ENCODE results near the gene NXPH1.
"Not testable (repeated sequence)": the region's sequence is repeated elsewhere in the genome, so short reads cannot be mapped to it uniquely, and the experiment has no call there.

The NXPH1 gene

DNA sequence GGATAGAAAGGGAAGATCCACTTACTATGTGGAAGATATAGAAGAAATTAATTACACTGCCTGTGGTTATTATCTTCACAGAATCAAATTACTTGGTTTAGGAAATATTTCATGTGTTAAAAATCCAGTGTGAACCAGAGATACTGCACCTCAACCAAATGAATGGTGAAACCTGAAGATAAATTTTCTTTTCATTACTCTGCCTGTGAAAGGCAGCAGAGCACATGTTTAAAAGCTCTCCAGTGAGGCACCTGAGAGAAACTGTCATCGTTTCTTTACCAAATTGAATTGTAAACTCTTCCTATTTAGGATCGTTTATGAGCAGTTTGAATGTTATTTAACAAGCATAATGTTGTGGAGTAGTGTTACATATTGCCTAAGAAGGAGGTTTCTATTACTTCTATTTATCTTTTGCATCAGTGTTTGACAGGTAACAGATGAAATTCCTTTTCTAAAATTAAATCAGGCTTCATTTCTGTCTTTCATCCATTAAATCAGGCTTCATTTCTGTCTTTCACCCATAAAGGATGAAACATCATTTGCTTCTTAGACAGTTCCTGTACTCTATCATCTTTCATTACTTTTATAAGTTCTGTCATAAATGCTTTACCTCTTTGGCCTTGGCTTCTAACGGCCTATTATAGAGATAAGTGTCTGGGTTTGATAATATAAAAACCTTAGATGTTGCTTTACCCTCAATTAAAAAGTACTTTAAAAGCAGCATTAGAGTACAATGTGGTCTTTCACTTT lies 266.6 kb downstream of the NXPH1 start:
- Histone ChIP-seq H3K27me3 (ENCODE audit: control insufficient read depth, insufficient read depth, low read length) (no peaks in the 10 kb centered on the region), H3K4me1 (ENCODE audit: control insufficient read depth, insufficient read depth, low read length) (no peaks in the 10 kb centered on the region), H3K4me3 (ENCODE audit: low read length) (no peak overlapping the region), H3K9me3 (ENCODE audit: control insufficient read depth, low read length) (no peaks in the 10 kb centered on the region), H3K36me3 (ENCODE audit: control insufficient read depth, insufficient read depth, low read length) (no peaks in the 10 kb centered on the region), H3K9ac (ENCODE audit: low read length) (no peak overlapping the region)

DNA sequence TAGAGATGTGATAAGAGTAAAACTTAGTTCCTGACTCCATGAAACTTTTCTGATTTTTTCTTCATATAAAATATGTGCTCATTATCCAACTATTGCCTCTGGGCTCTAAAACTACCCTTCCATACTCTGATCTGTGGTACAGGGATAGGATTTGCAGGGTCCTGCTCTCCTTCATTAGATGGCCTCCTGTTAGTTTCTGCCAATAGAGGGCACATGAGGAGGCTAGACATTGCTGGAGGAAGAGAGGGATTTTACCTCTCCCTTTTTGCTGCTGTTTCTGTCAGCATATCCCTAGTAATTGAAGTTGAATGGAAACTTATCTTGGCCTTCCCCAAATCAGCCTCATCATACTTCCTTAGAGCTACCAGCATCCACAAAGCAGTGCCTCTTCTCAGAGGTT lies 269.4 kb downstream of the NXPH1 start:
- Histone ChIP-seq H3K36me3 (ENCODE audit: control insufficient read depth, insufficient read depth, low read length) (no peaks in the 10 kb centered on the region), H3K27me3 (ENCODE audit: control insufficient read depth, insufficient read depth, low read length) (no peaks in the 10 kb centered on the region), H3K9ac (ENCODE audit: low read length) (no peak overlapping the region), H3K9me3 (ENCODE audit: control insufficient read depth, low read length) (no peaks in the 10 kb centered on the region), H3K4me1 (ENCODE audit: control insufficient read depth, insufficient read depth, low read length) (no peaks in the 10 kb centered on the region), H3K4me3 (ENCODE audit: low read length) (no peak overlapping the region)

DNA sequence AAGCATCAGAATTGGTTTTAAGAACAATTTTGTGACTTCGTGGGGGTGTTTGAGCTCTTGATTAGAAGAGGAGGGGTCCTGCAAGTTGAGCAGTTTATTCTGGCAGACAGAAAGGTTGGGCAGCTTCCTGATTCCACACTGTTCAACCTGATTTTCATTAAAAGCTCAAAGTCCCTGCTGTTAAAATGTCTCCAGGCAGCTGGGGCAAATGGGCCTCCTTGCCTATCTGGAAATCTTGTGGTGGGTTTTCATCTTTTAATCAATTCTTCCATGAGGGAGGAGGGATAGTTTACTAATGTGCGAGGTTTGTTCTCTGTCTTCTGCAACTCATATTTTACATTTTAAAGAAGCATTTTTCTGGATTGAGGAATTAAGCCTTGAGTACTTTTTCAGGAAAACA lies 276.7 kb downstream of the NXPH1 start:
- Histone ChIP-seq H3K4me1 (ENCODE audit: control insufficient read depth, insufficient read depth, low read length) (no peaks in the 10 kb centered on the region), H3K4me3 (ENCODE audit: low read length) (no peak overlapping the region), H3K9me3 (ENCODE audit: control insufficient read depth, low read length) (no peaks in the 10 kb centered on the region), H3K9ac (ENCODE audit: low read length) (no peak overlapping the region), H3K36me3 (ENCODE audit: control insufficient read depth, insufficient read depth, low read length) (no peaks in the 10 kb centered on the region), H3K27me3 (ENCODE audit: control insufficient read depth, insufficient read depth, low read length) (no peaks in the 10 kb centered on the region)

DNA sequence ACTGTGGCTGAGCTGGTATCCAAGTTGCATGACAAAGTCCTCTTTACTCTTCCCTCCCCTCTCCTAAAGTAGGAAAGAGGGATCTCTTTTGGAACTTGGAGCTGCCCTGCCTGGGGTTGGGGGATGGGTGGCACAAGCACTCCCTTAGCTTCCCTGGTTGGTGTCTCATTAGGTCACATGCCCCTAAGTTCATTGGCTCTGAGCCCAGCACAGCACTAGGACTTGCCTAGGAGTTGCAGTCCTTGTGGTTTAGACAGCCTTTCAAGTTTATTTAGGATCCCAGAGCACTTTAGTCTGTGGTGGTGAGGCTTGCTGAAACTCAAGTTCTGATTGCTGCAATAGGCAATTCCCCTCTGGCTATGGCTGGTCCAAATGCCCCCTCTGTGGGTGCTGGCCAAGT lies 281.4 kb downstream of the NXPH1 start:
- no peak overlapping the region for H3K9ac ChIP-seq (ENCODE audit: low read length)
- no peaks in the 10 kb centered on the region for H3K4me1 ChIP-seq (ENCODE audit: control insufficient read depth, insufficient read depth, low read length)
- H3K36me3 ChIP-seq (ENCODE audit: control insufficient read depth, insufficient read depth, low read length), result no peaks in the 10 kb centered on the region
- no peak overlapping the region for H3K4me3 ChIP-seq (ENCODE audit: low read length)
- no peaks in the 10 kb centered on the region for H3K27me3 ChIP-seq (ENCODE audit: control insufficient read depth, insufficient read depth, low read length)
- H3K9me3 ChIP-seq (ENCODE audit: control insufficient read depth, low read length), result no peaks in the 10 kb centered on the region

DNA sequence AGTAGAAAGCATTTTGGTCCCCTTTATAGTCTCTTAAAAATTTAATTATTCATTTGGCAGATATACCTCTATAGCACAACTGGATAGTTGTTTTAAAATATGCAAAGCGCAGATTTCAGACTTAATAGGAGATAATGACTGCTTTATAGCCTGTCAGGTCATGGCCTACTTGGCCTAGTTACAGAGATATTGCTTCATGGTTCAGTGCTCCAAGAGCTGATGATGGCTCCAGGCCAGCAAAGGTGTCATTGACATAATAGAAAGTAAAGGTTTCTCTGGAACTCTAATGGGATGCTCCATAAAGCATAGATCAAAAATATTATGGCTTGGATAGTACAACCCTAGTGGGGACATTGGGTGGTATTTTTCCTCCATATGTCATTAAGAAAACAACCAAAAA lies 285.7 kb downstream of the NXPH1 start:
- Histone ChIP-seq H3K36me3 (ENCODE audit: control insufficient read depth, insufficient read depth, low read length) (no peaks in the 10 kb centered on the region), H3K4me3 (ENCODE audit: low read length) (no peak overlapping the region), H3K9ac (ENCODE audit: low read length) (no peak overlapping the region), H3K4me1 (ENCODE audit: control insufficient read depth, insufficient read depth, low read length) (no peaks in the 10 kb centered on the region), H3K27me3 (ENCODE audit: control insufficient read depth, insufficient read depth, low read length) (no peaks in the 10 kb centered on the region), H3K9me3 (ENCODE audit: control insufficient read depth, low read length) (no peaks in the 10 kb centered on the region)

DNA sequence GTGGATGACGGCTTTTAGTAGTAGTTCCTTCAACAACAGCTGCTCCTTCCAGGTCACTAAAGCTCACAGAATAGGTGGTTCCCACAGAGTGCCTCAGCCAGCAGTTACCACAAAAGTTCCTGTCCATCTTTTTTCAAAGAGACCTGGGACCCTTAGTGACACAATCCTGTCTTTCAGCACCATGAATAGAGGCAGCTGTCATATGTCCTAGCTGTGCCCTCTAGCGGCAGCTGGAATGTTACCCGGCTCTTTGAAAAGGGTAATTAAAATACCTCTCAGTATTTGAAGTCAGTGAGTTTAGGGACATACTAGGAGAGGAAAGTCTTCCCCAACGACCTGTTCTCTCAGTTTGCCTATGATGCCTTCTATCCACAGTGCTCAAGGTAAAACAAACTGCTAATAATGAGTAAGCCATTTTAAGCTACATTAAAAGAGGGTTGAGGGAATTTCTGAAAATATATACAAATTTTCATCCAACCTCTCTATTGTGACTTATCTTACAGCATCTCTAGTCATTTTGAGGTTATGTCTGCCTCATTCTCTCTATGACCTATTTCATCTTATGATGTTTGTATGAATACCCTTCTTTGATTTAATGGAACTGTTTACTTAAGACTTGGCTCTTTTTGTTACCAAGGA lies 290.8 kb downstream of the NXPH1 start:
- Histone ChIP-seq H3K9ac (ENCODE audit: low read length) (no peak overlapping the region), H3K9me3 (ENCODE audit: control insufficient read depth, low read length) (no peaks in the 10 kb centered on the region), H3K4me1 (ENCODE audit: control insufficient read depth, insufficient read depth, low read length) (no peaks in the 10 kb centered on the region), H3K4me3 (ENCODE audit: low read length) (no peak overlapping the region), H3K27me3 (ENCODE audit: control insufficient read depth, insufficient read depth, low read length) (no peaks in the 10 kb centered on the region), H3K36me3 (ENCODE audit: control insufficient read depth, insufficient read depth, low read length) (no peaks in the 10 kb centered on the region)

DNA sequence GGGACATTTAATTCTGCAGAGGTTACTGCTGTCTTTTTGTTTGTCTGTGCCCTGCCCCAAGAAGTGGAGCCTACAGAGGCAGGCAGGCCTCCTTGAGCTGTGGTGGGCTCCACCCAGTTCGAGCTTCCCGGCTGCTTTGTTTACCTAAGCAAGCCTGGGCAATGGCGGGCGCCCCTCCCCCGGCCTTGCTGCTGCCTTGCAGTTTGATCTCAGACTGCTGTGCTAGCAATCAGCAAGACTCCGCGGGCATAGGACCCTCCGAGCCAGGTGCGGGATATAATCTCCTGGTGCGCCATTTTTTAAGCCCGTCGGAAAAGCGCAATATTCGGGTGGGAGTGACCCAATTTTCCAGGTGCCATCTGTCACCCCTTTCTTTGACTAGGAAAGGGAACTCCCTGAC lies 298.3 kb downstream of the NXPH1 start:
- not testable (repeated sequence) for H3K9ac ChIP-seq (ENCODE audit: low read length); H3K4me3 ChIP-seq (ENCODE audit: low read length); H3K9me3 ChIP-seq (ENCODE audit: control insufficient read depth, low read length); H3K27me3 ChIP-seq (ENCODE audit: control insufficient read depth, insufficient read depth, low read length); H3K4me1 ChIP-seq (ENCODE audit: control insufficient read depth, insufficient read depth, low read length); H3K36me3 ChIP-seq (ENCODE audit: control insufficient read depth, insufficient read depth, low read length)

DNA sequence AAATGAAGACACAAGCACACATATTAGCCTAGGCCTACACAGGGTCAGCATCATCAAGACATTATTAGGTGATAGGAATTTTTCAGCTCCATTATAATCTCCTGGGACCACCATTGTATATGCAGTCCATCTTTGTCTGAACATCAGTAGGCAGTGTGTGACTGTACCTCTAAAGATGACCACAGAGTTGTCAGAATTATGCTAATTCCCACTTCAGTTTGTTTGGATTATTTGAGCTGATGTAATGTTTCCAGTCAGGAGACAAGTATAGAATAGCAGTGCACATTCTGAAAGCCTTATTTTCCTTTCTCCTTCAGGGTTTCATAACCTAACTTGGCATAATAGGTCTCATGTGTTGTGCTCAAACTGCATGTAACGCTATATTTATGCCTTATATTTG lies 306.4 kb downstream of the NXPH1 start:
- no peak overlapping the region for H3K4me3 ChIP-seq (ENCODE audit: low read length)
- H3K4me1 ChIP-seq (ENCODE audit: control insufficient read depth, insufficient read depth, low read length), result no peaks in the 10 kb centered on the region
- H3K9ac ChIP-seq (ENCODE audit: low read length), result no peak overlapping the region
- H3K36me3 ChIP-seq (ENCODE audit: control insufficient read depth, insufficient read depth, low read length), result no peaks in the 10 kb centered on the region
- H3K27me3 ChIP-seq (ENCODE audit: control insufficient read depth, insufficient read depth, low read length), result no peaks in the 10 kb centered on the region
- H3K9me3 ChIP-seq (ENCODE audit: control insufficient read depth, low read length), result no peaks in the 10 kb centered on the region

DNA sequence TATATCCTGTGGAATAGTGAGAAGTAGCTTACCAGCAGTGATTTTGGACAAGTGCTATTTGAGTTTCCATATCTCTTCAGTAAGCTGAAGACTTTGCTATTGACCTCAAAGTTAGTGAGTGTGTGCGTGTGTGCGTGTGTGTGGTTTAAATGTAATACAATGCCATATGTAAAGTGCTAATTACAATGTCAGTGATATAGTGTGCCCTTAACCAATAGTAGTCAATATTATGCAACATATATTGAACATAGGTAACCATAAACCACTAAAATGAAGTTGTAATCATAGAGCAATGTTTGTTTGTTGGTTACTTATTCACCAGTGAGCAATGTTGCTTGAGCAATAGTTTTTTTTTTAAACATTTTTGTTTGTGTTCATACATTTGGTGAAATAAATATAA lies 309.4 kb downstream of the NXPH1 start:
- no peaks in the 10 kb centered on the region for H3K27me3 ChIP-seq (ENCODE audit: control insufficient read depth, insufficient read depth, low read length)
- no peaks in the 10 kb centered on the region for H3K36me3 ChIP-seq (ENCODE audit: control insufficient read depth, insufficient read depth, low read length)
- H3K9me3 ChIP-seq (ENCODE audit: control insufficient read depth, low read length), result no peaks in the 10 kb centered on the region

DNA sequence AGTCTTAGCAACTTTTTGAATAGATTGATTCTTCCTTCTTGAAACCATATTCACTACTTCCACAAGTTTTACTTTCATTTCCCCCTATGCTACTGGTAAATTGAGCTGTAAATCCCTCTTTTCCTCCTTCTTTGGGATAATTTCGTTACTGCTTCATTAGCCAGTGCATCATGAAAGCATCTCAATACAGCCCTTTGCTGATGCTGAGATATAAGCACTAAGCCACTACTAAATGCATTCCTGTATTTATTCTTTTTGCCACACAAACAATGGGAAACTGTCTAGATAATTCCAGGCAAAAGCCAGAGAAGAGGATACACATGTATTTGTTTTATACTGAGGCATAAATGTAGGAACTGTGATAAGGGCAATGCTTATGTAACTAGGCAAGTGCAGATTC lies 313.9 kb downstream of the NXPH1 start:
- Histone ChIP-seq H3K9me3 (ENCODE audit: control insufficient read depth, low read length) (no peaks in the 10 kb centered on the region), H3K9ac (ENCODE audit: low read length) (no peak overlapping the region), H3K27me3 (ENCODE audit: control insufficient read depth, insufficient read depth, low read length) (no peaks in the 10 kb centered on the region), H3K36me3 (ENCODE audit: control insufficient read depth, insufficient read depth, low read length) (no peaks in the 10 kb centered on the region), H3K4me3 (ENCODE audit: low read length) (no peak overlapping the region), H3K4me1 (ENCODE audit: control insufficient read depth, insufficient read depth, low read length) (no peaks in the 10 kb centered on the region)

More for the DNA sequence above, 309.4 kb downstream of the NXPH1 start:
- H3K9ac ChIP-seq (ENCODE audit: low read length), result no peak overlapping the region
- no peak overlapping the region for H3K4me3 ChIP-seq (ENCODE audit: low read length)
- no peaks in the 10 kb centered on the region for H3K4me1 ChIP-seq (ENCODE audit: control insufficient read depth, insufficient read depth, low read length)

DNA sequence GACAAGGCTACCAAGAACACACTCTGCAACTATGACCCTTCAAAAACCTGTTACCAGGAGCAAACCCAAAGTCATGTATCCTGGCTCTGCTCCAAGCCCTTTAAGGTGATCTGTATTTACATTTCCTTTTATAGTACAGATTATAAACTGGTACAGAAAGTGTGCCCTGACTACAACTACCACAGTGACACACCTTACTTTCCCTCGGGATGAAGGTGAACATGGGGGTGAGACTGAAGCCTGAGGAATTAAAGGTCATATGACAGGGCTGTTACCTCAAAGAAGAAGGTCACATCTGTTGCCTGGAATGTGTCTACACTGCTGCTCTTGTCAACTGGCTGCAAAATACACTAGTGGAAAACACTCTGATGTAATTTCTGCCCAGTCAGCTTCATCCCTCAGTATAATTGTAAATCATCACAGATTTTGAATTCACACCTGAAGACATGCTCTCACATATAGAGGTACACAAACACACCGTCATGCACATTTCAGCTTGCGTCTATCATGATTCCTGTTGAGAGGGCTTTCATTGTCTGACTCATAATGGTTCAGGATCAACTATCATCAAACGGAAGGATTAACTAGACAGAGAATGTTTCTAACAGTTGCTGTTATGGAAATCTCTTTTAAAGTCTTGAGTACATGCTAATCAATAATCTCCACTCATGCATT lies 318.3 kb downstream of the NXPH1 start:
- Histone ChIP-seq H3K27me3 (ENCODE audit: control insufficient read depth, insufficient read depth, low read length) (no peaks in the 10 kb centered on the region), H3K36me3 (ENCODE audit: control insufficient read depth, insufficient read depth, low read length) (no peaks in the 10 kb centered on the region), H3K9ac (ENCODE audit: low read length) (no peak overlapping the region), H3K4me3 (ENCODE audit: low read length) (no peak overlapping the region), H3K4me1 (ENCODE audit: control insufficient read depth, insufficient read depth, low read length) (no peaks in the 10 kb centered on the region), H3K9me3 (ENCODE audit: control insufficient read depth, low read length) (no peaks in the 10 kb centered on the region)

DNA sequence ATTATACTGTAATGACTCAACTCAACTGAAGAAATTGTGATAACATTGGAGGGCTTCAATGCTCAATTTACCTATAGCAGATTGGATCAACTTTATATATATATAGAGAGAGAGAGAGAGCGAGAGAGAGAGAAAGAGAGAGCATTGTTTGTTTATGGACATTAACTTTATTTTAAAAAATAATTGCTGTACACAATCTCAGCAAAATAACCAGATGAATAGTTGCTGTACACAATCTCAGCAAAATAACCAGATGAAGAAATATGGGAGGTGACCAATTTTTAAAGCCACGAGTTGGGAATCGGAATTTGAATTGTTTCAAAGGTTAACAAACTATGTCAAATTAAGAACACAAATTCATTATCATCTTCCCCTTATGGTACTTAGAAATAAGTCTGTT lies 319.9 kb downstream of the NXPH1 start:
- H3K4me3 ChIP-seq (ENCODE audit: low read length), result no peak overlapping the region
- H3K27me3 ChIP-seq (ENCODE audit: control insufficient read depth, insufficient read depth, low read length), result no peaks in the 10 kb centered on the region
- H3K36me3 ChIP-seq (ENCODE audit: control insufficient read depth, insufficient read depth, low read length), result no peaks in the 10 kb centered on the region
- no peaks in the 10 kb centered on the region for H3K9me3 ChIP-seq (ENCODE audit: control insufficient read depth, low read length)
- H3K9ac ChIP-seq (ENCODE audit: low read length), result no peak overlapping the region
- H3K4me1 ChIP-seq (ENCODE audit: control insufficient read depth, insufficient read depth, low read length), result no peaks in the 10 kb centered on the region

All from mucosa of stomach (tissue), 1 donor.